SK-N-MC (cell line): ENCODE measurements around the gene F10.

ENCODE experiments used
- DNase-seq: peaks from one replicate; pipeline ENCODE4 v3.0.0-alpha.2; 2011; ENCODE audit warnings: low read depth, low spot score
- H3K27ac ChIP-seq: fragments of 200-600 bp; sonication (generic); 2 replicates; pipeline ENCODE4 v1.5.1; 2016; ENCODE audit warnings: mixed run types
- H3K36me3 ChIP-seq: fragments of 200-600 bp; sonication (generic); 2 replicates; pipeline ENCODE4 v1.6.1; 2017; ENCODE audit warnings: antibody characterized with exemption, low read length, mixed read lengths; ENCODE audit not compliant: insufficient read depth
- H3K4me3 ChIP-seq: fragments of 200-600 bp; sonication (generic); 2 replicates; pipeline ENCODE4 v1.5.1; 2016
- H3K9ac ChIP-seq: fragments of 200-600 bp; sonication (generic); 2 replicates; pipeline ENCODE4 v1.8.0; 2017; ENCODE audit warnings: mixed run types, mixed read lengths; ENCODE audit not compliant: insufficient read length
- H3K9me3 ChIP-seq: fragments of 200-600 bp; sonication (generic); 2 replicates; pipeline ENCODE4 v1.6.1; 2017; ENCODE audit warnings: low read depth, mild to moderate bottlenecking, antibody characterized with exemption, low read length, moderate library complexity, mixed read lengths
- EZH2 ChIP-seq: fragments of 200-600 bp; sonication (generic); IDR thresholded peaks from one replicate; pipeline ENCODE4 v1.6.1; 2017; ENCODE audit warnings: antibody characterized with exemption
- FOXP2 ChIP-seq: optimal IDR thresholded peaks from 2 replicates; pipeline ENCODE3; 2011; ENCODE audit warnings: mild to moderate bottlenecking, moderate library complexity; ENCODE audit not compliant: insufficient read depth; ENCODE audit errors: extremely low read length, control extremely low read depth
- POLR2AphosphoS5 ChIP-seq: IDR thresholded peaks from 2 replicates; pipeline ENCODE4 v1.6.1; 2012; ENCODE audit warnings: mild to moderate bottlenecking, low read depth, low read length, borderline replicate concordance

Gene F10

DNA sequence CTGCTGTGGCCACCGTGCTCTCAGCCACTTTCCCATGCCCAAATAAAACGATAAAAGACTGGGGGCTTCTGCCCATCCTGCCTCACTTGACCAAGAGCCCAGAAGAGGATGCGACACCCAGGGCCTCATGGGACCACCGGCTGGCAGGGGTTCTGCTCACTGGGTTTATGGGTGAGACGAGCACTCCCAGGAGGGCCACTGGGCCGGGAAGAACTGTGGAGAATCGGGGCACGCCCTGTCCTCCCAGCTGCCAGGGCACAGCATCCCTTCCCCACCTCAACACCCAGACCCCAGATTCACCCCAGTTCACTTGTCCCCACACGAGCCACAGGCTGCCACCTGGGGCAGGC, 4.7 kb upstream of the F10 start:
- H3K4me3 ChIP-seq = no peak overlapping the region
- H3K36me3 ChIP-seq = no peaks in the 10 kb centered on the region
- no peak overlapping the region for H3K27ac ChIP-seq
- no peak for DNase-seq
- no peak overlapping the region for H3K9ac ChIP-seq
- H3K9me3 ChIP-seq = no peaks in the 10 kb centered on the region
- TF ChIP-seq POLR2AphosphoS5 (no peak), EZH2 (no peak), FOXP2 (no peak)

- Histone ChIP-seq H3K9ac (no peak overlapping the region), H3K36me3 (no peaks in the 10 kb centered on the region), H3K4me3 (no peak overlapping the region), H3K27ac (no peak overlapping the region), H3K9me3 (no peaks in the 10 kb centered on the region)
- no peak for DNase-seq
- TF ChIP-seq FOXP2 (no peak), POLR2AphosphoS5 (no peak), EZH2 (no peak)
These were observed 4.2 kb upstream of the F10 start for GRCh38 chr13:113118261-113119021.

DNA sequence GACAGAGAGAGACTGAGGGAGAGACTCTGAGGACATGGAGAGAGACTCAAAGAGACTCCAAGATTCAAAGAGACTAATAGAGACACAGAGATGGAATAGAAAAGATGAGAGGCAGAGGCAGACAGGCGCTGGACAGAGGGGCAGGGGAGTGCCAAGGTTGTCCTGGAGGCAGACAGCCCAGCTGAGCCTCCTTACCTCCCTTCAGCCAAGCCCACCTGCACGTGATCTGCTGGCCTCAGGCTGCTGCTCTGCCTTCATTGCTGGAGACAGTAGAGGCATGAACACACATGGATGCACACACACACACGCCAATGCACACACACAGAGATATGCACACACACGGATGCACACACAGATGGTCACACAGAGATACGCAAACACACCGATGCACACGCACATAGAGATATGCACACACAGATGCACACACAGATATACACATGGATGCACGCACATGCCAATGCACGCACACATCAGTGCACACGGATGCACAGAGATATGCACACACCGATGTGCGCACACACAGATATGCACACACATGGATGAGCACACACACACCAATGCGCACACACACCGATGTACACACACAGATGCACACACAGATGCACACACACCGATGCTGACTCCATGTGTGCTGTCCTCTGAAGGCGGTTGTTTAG, 3.3 kb upstream of the F10 start:
- no peak overlapping the region for H3K4me3 ChIP-seq
- H3K9me3 ChIP-seq = no peaks in the 10 kb centered on the region
- no peak for DNase-seq
- H3K27ac ChIP-seq = no peak overlapping the region
- TF ChIP-seq POLR2AphosphoS5 = no peak
- TF ChIP-seq FOXP2 = no peak
- no peak for TF ChIP-seq EZH2
- no peak overlapping the region for H3K9ac ChIP-seq
- H3K36me3 ChIP-seq = no peaks in the 10 kb centered on the region

DNA sequence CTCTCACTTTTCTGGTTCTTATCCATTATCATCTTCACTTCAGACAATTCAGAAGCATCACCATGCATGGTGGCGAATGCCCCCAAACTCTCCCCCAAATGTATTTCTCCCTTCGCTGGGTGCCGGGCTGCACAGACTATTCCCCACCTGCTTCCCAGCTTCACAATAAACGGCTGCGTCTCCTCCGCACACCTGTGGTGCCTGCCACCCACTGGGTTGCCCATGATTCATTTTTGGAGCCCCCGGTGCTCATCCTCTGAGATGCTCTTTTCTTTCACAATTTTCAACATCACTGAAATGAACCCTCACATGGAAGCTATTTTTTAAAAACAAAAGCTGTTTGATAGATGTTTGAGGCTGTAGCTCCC, 2.8 kb upstream of the F10 start:
- H3K36me3 ChIP-seq = no peaks in the 10 kb centered on the region
- no peak overlapping the region for H3K27ac ChIP-seq
- no peak overlapping the region for H3K4me3 ChIP-seq
- TF ChIP-seq EZH2 = no peak
- no peak for TF ChIP-seq POLR2AphosphoS5
- no peak overlapping the region for H3K9ac ChIP-seq
- H3K9me3 ChIP-seq = no peaks in the 10 kb centered on the region
- DNase-seq = no peak

GRCh38 chr13:113120300-113121182, 2.1 kb upstream of the F10 start:
- DNase-seq = no peak
- no peak for TF ChIP-seq POLR2AphosphoS5
- no peak for TF ChIP-seq EZH2
- TF ChIP-seq FOXP2 = no peak
- H3K9me3 ChIP-seq = no peaks in the 10 kb centered on the region
- H3K4me3 ChIP-seq = no peak overlapping the region
- H3K27ac ChIP-seq = no peak overlapping the region
- no peaks in the 10 kb centered on the region for H3K36me3 ChIP-seq
- no peak overlapping the region for H3K9ac ChIP-seq

DNA sequence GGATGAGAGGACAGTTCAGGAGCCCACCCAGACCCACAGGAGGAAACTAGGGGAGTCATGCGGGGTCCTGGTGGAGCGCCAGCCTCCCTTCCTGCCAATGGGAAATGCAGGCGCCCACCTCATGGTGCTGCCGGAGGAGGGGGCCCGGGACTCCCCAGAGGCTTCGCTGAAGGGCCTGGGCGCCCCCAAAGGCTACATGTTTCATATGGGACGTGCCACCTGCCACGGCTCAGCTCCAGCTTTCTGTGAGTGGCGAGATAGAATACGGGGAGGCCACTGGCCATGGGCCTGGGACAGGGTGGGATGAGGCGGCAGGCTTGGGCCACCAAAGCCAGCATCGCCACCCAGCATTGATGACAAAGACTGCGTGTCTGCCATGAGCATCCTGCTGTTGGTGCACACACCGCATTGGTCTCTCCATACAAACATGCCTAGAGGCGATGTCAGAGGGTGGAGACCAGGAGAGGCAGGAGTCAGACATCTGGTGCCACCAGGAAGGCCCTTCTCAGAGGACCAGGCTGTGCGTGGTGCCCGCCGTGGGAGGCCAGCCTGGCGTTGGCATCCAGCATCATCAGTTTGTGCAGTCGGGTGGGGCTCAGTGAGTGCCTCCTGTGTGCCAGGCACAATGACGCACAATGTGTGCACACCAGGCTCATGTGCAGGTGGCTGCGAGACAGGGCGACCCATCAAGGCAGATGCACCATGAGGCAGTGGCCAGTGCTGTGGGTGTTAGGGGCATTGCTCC, 1.2 kb upstream of the F10 start:
- Histone ChIP-seq H3K4me3 (no peak overlapping the region), H3K27ac (no peak overlapping the region), H3K9ac (no peak overlapping the region), H3K36me3 (no peaks in the 10 kb centered on the region), H3K9me3 (no peaks in the 10 kb centered on the region)
- DNase-seq = no peak
- no peak for TF ChIP-seq EZH2
- no peak for TF ChIP-seq POLR2AphosphoS5
- no peak for TF ChIP-seq FOXP2

- Histone ChIP-seq H3K27ac (no peak overlapping the region), H3K36me3 (no peaks in the 10 kb centered on the region), H3K4me3 (no peak overlapping the region), H3K9me3 (no peaks in the 10 kb centered on the region), H3K9ac (no peak overlapping the region)
- DNase-seq = no peak
- TF ChIP-seq EZH2 (no peak), FOXP2 (no peak), POLR2AphosphoS5 (no peak)
These were observed 599 bp upstream of the F10 start for GRCh38 chr13:113121928-113122471.
